AG08396 (cell line): Measurements from ENCODE around the gene TRPM2.
A peak's percentile ranks its signal among the peaks of the same experiment; 100 is the strongest.

Experiments used
- DNase-seq: peaks from one replicate; pipeline ENCODE4 v3.0.0; 2012; ENCODE audit warnings: low spot score, mixed read lengths

TRPM2 gene

GRCh38 chr21:44353191-44353970, at the start of gene TRPM2:
Gene TRPM2 (plus strand): TSS chr21:44353621. CDS start chr21:44353701, 80 bp downstream.
- DNase-seq = no peak

GRCh38 chr21:44304011-44304616, 49.3 kb upstream of the TRPM2 start:
- DNase-seq = no peak

GRCh38 chr21:44304877-44305293, 48.5 kb upstream of the TRPM2 start:
- DNase-seq = peak; percentile 76

GRCh38 chr21:44305691-44306090, 47.7 kb upstream of the TRPM2 start:
- no peak for DNase-seq

GRCh38 chr21:44306936-44307704, 46.3 kb upstream of the TRPM2 start:
- no peak for DNase-seq

GRCh38 chr21:44310628-44311507, 42.6 kb upstream of the TRPM2 start:
- no peak for DNase-seq

- no peak for DNase-seq
Observed at GRCh38 chr21:44312089-44312488, 41.3 kb upstream of the TRPM2 start.

GRCh38 chr21:44312716-44313115, 40.7 kb upstream of the TRPM2 start:
- no peak for DNase-seq

GRCh38 chr21:44313451-44313850, 40.0 kb upstream of the TRPM2 start:
- no peak for DNase-seq

GRCh38 chr21:44314128-44314527, 39.3 kb upstream of the TRPM2 start:
- DNase-seq = no peak

GRCh38 chr21:44314561-44314960, 38.9 kb upstream of the TRPM2 start:
- no peak for DNase-seq

- no peak for DNase-seq
Observed at GRCh38 chr21:44315691-44316203, 37.7 kb upstream of the TRPM2 start.

GRCh38 chr21:44316277-44316900, 37.0 kb upstream of the TRPM2 start:
- no peak for DNase-seq

- DNase-seq = no peak
Observed at GRCh38 chr21:44317241-44317782, 36.1 kb upstream of the TRPM2 start.

- no peak for DNase-seq
Observed at GRCh38 chr21:44317871-44318270, 35.5 kb upstream of the TRPM2 start.

- DNase-seq = no peak
Observed at GRCh38 chr21:44318489-44319285, 34.7 kb upstream of the TRPM2 start.

GRCh38 chr21:44319407-44320065, 33.9 kb upstream of the TRPM2 start:
- DNase-seq = no peak

GRCh38 chr21:44320847-44321246, 32.6 kb upstream of the TRPM2 start:
- no peak for DNase-seq

GRCh38 chr21:44321846-44322450, 31.5 kb upstream of the TRPM2 start:
- no peak for DNase-seq
